A549 (cell line): ENCODE data around the gene SYK.

Experiments used
- CTCF ChIP-seq: fragments of >200 bp; sonication (Bioruptor Twin); formaldehyde crosslinking; IDR thresholded peaks from 3 replicates; pipeline ENCODE4 v1.5.1; 2016
- HDAC2 ChIP-seq: fragments of 200-600 bp; sonication (generic); IDR thresholded peaks from 2 replicates; pipeline ENCODE4 v1.6.1; 2016
- MAX ChIP-seq: IDR thresholded peaks from 2 replicates; pipeline ENCODE4 v1.6.1; 2012
- POLR2A ChIP-seq: IDR thresholded peaks from 2 replicates; pipeline ENCODE4 v1.6.1; 2012; ENCODE audit warnings: mild to moderate bottlenecking, low read length
- REST ChIP-seq: fragments of 200-600 bp; sonication (generic); IDR thresholded peaks from 2 replicates; pipeline ENCODE4 v1.6.1; 2016; ENCODE audit warnings: antibody characterized with exemption, mild to moderate bottlenecking, moderate library complexity
- TFCP2L1 ChIP-seq: fragments of 250-450 bp; sonication (Bioruptor Pico); IDR thresholded peaks from 2 replicates; pipeline ENCODE4 v1.5.0; 2021; ENCODE audit warnings: mild to moderate bottlenecking

- TF ChIP-seq CTCF, result no peak
- no peak for TF ChIP-seq HDAC2
- no peak for TF ChIP-seq POLR2A
- no peak for TF ChIP-seq REST
- TF ChIP-seq TFCP2L1, result no peak
- no peak for TF ChIP-seq MAX
These were observed 119.5 kb downstream of the SYK start for GRCh38 chr9:90921104-90921503.
